Inflammatory macrophage (primary cell): ENCODE data around the gene C11orf97.
"Not testable (repeated sequence)": the region's sequence is repeated elsewhere in the genome, so short reads cannot be mapped to it uniquely, and the experiment has no call there.

Source experiments
- DNase-seq, 2 donors: peaks; one replicate each; pipeline ENCODE4 v3.0.0-alpha.2; 2020 to 2022

The C11orf97 gene

DNA sequence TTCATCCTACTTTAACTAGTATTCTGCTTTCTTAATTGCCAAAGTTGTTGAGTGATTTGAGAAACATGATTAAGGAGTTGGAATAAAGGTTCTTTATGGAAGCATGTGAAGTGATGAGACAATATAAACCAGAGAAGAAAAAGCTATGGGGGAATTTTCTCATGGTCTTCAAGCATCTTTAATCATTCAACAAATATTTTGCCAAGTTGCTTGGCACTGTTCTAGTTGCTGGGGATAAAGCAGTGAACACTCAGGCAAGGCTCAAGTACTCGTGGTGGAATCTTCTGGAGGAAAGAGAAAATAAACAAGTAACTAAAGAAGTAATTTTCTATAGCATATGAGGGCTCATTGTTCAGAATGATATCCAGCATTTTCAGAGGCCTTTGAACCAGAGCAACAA is 45.7 kb downstream of the C11orf97 start:
- no peak for DNase-seq

DNA sequence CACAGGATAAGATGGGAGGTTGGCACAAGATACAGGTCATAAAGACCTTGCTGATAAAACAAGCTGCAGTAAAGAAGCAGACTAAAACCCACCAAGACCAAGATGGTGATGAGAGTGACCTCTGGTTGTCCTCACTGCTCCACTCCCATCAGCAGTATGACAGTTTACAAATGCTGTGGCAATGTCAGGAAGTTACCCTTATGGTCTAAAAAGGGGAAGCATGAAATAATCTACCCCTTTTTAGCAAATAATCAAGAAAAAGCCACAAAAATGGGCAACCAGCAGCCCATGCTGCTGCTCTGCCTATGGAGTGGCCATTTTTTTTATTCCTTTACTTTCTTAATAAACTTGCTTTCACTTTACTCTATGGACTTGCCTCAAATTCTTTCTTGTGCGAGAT is 46.2 kb downstream of the C11orf97 start:
- DNase-seq = peak; percentile 83 to 92

- no peak for DNase-seq
These were observed 46.7 kb downstream of the C11orf97 start for GRCh38 chr11:94558932-94559331.

GRCh38 chr11:94559361-94559760 is 47.1 kb downstream of the C11orf97 start:
- DNase-seq = no peak

GRCh38 chr11:94560834-94561233 is 48.6 kb downstream of the C11orf97 start:
- DNase-seq = no peak

GRCh38 chr11:94563176-94563847 is 51.1 kb downstream of the C11orf97 start:
- DNase-seq = no peak

DNA sequence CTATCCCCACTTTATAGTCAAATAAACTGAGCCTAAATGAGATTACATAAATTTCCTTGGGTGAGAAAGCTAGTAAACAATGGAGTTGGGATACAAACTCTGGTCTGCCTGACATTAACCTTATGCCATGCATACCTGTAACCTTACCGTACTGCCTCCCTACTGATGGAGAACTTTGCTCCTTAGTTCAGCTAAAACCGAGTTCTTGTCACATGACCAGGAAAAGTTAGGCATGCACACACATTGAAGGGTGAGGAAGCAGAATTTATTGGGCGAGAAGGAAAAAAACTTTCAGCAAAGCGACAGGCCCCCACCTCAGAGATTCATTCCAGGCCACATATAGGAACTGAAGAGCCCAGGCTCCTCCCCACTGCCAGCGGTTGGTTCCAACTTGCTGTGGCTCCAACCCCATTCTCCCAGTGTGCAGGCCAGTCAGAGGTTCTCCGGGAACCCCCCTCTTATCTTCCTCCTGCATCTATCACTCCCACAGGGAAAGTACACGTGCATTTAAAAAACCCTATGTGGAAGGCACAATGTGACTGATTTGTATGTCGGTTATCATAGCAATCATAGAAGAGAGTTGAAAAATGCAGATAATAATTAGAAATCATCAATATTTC is 51.7 kb downstream of the C11orf97 start:
- DNase-seq = no peak

- DNase-seq = no peak
These were observed 55.0 kb downstream of the C11orf97 start, which contains the start of gene PIWIL4 for GRCh38 chr11:94567181-94567670. Gene PIWIL4 (plus strand): TSS chr11:94567368. CDS start chr11:94567519, 151 bp downstream.

- no peak for DNase-seq
These were observed 55.9 kb downstream of the C11orf97 start for GRCh38 chr11:94568200-94568599.

- no peak for DNase-seq
These were observed 56.5 kb downstream of the C11orf97 start for GRCh38 chr11:94568717-94569116.

DNA sequence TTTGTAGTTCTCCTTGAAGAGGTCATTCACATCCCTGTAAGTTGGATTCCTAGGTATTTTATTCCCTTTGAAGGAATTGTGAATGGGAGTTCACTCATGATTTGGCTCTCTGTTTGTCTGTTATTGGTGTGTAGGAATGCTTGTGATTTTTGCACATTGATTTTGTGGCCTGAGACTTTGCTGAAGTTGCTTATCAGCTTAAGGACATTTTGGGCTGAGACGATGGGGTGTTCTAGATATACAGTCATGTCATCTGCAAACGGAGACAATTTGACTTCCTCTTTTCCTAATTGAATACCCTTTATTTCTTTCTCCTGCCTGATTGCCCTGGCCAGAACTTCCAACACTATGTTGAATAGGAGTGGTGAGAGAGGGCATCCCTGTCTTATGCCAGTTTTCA is 60.7 kb downstream of the C11orf97 start:
- DNase-seq = not testable (repeated sequence)

DNA sequence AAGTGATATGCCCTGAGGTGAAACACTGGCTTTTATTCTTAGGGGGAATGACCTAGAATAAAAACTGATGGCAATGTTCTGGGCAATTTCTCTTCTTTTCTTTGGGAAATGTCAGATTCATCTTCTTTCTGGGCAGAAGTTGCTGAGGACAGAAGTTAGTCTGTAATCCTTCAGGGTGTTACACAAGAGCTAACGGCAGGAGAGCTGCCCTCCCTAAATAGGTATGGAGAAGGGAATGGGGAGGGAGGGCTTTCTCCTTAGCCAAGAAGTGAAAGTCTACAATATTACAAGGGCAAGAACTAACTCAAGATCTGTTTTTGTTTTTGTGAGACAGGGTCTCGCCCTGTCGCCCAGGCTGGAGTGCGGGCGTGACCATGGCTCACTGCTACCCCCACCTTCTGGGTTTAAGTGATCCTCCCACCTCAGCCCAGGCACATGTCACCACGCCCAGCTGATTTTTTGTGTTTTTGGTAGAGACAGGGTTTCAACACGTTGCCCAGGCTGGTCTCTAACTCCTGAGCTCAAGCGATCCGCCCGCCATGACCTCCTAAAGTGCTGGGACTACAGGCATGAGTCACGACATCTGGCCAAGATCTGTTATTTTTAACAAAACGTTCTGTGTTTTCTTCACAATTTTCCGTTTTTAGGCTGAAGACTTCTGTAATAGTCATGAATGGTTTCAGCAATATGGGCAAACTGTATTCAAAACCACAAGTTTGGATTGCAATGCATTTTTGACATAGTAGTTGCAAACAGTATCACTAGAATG is 62.1 kb downstream of the C11orf97 start:
- DNase-seq = peak; percentile 89 to 95

- DNase-seq = no peak
These were observed 64.0 kb downstream of the C11orf97 start for GRCh38 chr11:94576306-94576705.

GRCh38 chr11:94577841-94578240 is 65.6 kb downstream of the C11orf97 start:
- no peak for DNase-seq
